Thyroid gland (tissue), 4 donors: ENCODE data around the gene PLEKHG7.

Experiments
- POLR2A ChIP-seq, 2 donors: fragments of 450-650 bp; IDR thresholded peaks; one replicate each; pipeline ENCODE4 v1.6.1; 2017; ENCODE audit warnings: antibody characterized with exemption in 2 of 2, mild to moderate bottlenecking in 2 of 2, moderate library complexity in 1 of 2
- TF ChIP-seq, protein P1 (sequence below), 6 experiments: fragments of 200-600 bp in 3 of 6; fragments of 450-650 bp in 3 of 6; sonication (generic) in 3 of 6; IDR thresholded peaks; one replicate each; pipeline ENCODE4 v1.5.1; 2016 to 2019; ENCODE audit warnings: antibody characterized with exemption in 6 of 6, mild to moderate bottlenecking in 2 of 6, inconsistent platforms in 1 of 6, moderate library complexity in 1 of 6

DNA sequence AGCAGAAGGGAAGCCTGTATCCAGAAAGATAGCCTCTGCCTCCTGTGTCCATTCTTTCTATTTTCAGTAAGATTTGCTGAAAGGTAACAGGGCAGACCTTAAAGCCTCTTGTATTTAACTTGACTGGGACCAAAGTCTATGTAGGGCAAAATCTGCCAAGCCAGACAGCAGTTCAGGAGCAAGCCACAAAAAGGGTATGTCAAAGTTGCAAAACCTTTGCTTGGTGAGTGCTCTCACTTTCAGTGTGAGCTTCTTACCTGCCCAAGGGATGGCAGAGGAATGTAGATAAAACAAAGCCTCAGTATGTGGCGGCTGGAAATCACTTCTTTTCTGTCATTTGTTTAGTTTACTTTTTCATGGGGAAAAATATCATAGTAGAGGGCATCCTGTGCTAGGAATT lies 63.1 kb downstream of the PLEKHG7 start:
- TF ChIP-seq, protein P1, sequence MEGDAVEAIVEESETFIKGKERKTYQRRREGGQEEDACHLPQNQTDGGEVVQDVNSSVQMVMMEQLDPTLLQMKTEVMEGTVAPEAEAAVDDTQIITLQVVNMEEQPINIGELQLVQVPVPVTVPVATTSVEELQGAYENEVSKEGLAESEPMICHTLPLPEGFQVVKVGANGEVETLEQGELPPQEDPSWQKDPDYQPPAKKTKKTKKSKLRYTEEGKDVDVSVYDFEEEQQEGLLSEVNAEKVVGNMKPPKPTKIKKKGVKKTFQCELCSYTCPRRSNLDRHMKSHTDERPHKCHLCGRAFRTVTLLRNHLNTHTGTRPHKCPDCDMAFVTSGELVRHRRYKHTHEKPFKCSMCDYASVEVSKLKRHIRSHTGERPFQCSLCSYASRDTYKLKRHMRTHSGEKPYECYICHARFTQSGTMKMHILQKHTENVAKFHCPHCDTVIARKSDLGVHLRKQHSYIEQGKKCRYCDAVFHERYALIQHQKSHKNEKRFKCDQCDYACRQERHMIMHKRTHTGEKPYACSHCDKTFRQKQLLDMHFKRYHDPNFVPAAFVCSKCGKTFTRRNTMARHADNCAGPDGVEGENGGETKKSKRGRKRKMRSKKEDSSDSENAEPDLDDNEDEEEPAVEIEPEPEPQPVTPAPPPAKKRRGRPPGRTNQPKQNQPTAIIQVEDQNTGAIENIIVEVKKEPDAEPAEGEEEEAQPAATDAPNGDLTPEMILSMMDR (IDR thresholded peaks at IDR 0.05): no peak
- no peak for TF ChIP-seq POLR2A (IDR thresholded peaks at IDR 0.05)
